ENCODE results near the gene ADRA2C. TPM values are rescaled to one million over a fixed set of nuclear protein-coding genes. Genes with fewer than 3 reads are reported as not detected.

The ADRA2C gene
- polyA plus RNA-seq, 2 of the 4 experiments (the other 2 are of a cell fraction), result 1.9 to 4.1 TPM

GRCh38 chr4:3746701-3747580 lies 19.2 kb upstream of the ADRA2C start:
- peak overlapping the region in 1 of 2 experiments; percentile 63; a peak in 3 of 6 replicates for H3K27ac ChIP-seq
- CTCF ChIA-PET, result interaction anchor here (1.2 to 4.4 kb wide), 3 partner anchors 9 to 133 kb away, joined by 3 to 31 read pairs (median 12); partner anchors contain the start of gene ADRA2C
- DNase-seq (ENCODE audit: low read depth in 1 of 2, low spot score in 1 of 2), result peak in 1 of 2 experiments; percentile 68
- no peak overlapping the region for H3K4me3 ChIP-seq
- H3K4me2 ChIP-seq, result peak overlapping the region; percentile 28; the same call in 1 of the 3 replicates
- H3K9me3 ChIP-seq, result peaks cover 11% of the 10 kb centered on the region; the same call in 2 of the 3 replicates
- ATAC-seq, result peak; percentile 31 to 46; a peak in 3 of 6 replicates
- no peaks in the 10 kb centered on the region; the same call in 2 of the 3 replicates for H3K4me1 ChIP-seq
- TF ChIP-seq PBX3 (IDR thresholded peaks at IDR 0.05) (no peak), EHMT2 (IDR thresholded peaks at IDR 0.05; ENCODE audit: low read depth) (no peak), HOXB13 (CRISPR knock-in tag; IDR thresholded peaks at IDR 0.05; ENCODE audit: low read depth) (no peak), USF2 (IDR thresholded peaks at IDR 0.05) (peak; percentile 44; the same call in 1 of the 2 replicates), POLR2A (IDR thresholded peaks at IDR 0.05; ENCODE audit: low read length) (0 out of 2 replicates have a peak, but pooled peaks have one; percentile 8), E2F6 (IDR thresholded peaks at IDR 0.05; ENCODE audit: borderline replicate concordance, low read depth) (peak; percentile 92), BHLHE40 (IDR thresholded peaks at IDR 0.05; ENCODE audit: low read depth, low read length) (peak; percentile 77), FOSL2 (IDR thresholded peaks at IDR 0.05) (no peak), FOSL2 (CRISPR knock-in tag; IDR thresholded peaks at IDR 0.05) (peak; percentile 37; the same call in 1 of the 2 replicates), MAX (IDR thresholded peaks at IDR 0.05) (peak; percentile 98), NPAS2 (CRISPR knock-in tag; IDR thresholded peaks at IDR 0.05; ENCODE audit: borderline replicate concordance) (no peak), RARB (CRISPR knock-in tag; IDR thresholded peaks at IDR 0.05) (no peak), CHD2 (IDR thresholded peaks at IDR 0.05; ENCODE audit: low read length, partially characterized antibody) (no peak)
- FAIRE-seq, result no peak
- WGBS (ENCODE audit: missing lambda C conversion rate), result 45% methylated on average over 19 of the region's 23 CpGs
- POLR2A ChIA-PET, result no interaction called here

GRCh38 chr4:3747581-3747904 lies 18.6 kb upstream of the ADRA2C start:
- Histone ChIP-seq H3K4me1 (no peaks in the 10 kb centered on the region; the same call in 2 of the 3 replicates), H3K27ac (no peak overlapping the region), H3K4me2 (no peak overlapping the region), H3K4me3 (no peak overlapping the region), H3K9me3 (peaks cover 8% of the 10 kb centered on the region; the same call in 2 of the 3 replicates)
- DNase-seq (ENCODE audit: low read depth in 1 of 2, low spot score in 1 of 2) (no peak), FAIRE-seq (no peak), ATAC-seq (no peak; a peak in 1 of 6 replicates)
- CTCF ChIA-PET, result interaction anchor here (1.0 to 4.4 kb wide), 4 partner anchors 8 to 133 kb away, joined by 3 to 31 read pairs (median 8); partner anchors contain the start of gene ADRA2C
- no peak for TF ChIP-seq NR3C1 (IDR thresholded peaks at IDR 0.05)
- TF ChIP-seq ELK1 (IDR thresholded peaks at IDR 0.05; ENCODE audit: low read depth, low read length), result no peak
- no peak for TF ChIP-seq EHMT2 (IDR thresholded peaks at IDR 0.05; ENCODE audit: low read depth)
- TF ChIP-seq PHF8 (IDR thresholded peaks at IDR 0.05; ENCODE audit: borderline replicate concordance, low read depth), result no peak
- TF ChIP-seq ZFP36 (IDR thresholded peaks at IDR 0.05; ENCODE audit: borderline replicate concordance, partially characterized antibody), result no peak
- no peak for TF ChIP-seq HOXA7 (CRISPR knock-in tag; IDR thresholded peaks at IDR 0.05)
- TF ChIP-seq HDAC2 (IDR thresholded peaks at IDR 0.05), result no peak
- TF ChIP-seq HOXB13 (CRISPR knock-in tag; IDR thresholded peaks at IDR 0.05; ENCODE audit: low read depth), result no peak
- no peak for TF ChIP-seq HMGXB4 (CRISPR knock-in tag; IDR thresholded peaks at IDR 0.05; ENCODE audit: borderline replicate concordance)
- no peak for TF ChIP-seq KDM5A (IDR thresholded peaks at IDR 0.05)
- no peak for TF ChIP-seq HEYL (CRISPR knock-in tag; IDR thresholded peaks at IDR 0.05)
- no peak for TF ChIP-seq MAFK (IDR thresholded peaks at IDR 0.05; ENCODE audit: partially characterized antibody)
- no peak for TF ChIP-seq EHF (CRISPR knock-in tag; IDR thresholded peaks at IDR 0.05)
- TF ChIP-seq JUN (IDR thresholded peaks at IDR 0.05), result no peak
- POLR2A ChIA-PET, result no interaction called here
- WGBS (ENCODE audit: missing lambda C conversion rate), result 22% methylated on average over 12 of the region's 16 CpGs
